Fibroblast of skin of abdomen (primary cell): ENCODE results near the gene CEP112.
A peak's percentile ranks its signal among the peaks of the same experiment; 100 is the strongest.
"Not testable (repeated sequence)": the region's sequence is repeated elsewhere in the genome, so short reads cannot be mapped to it uniquely, and the experiment has no call there.

ENCODE experiments used
- DNase-seq: peaks from one replicate; pipeline ENCODE4 v3.0.0-alpha.2; 2013

Gene CEP112

DNA sequence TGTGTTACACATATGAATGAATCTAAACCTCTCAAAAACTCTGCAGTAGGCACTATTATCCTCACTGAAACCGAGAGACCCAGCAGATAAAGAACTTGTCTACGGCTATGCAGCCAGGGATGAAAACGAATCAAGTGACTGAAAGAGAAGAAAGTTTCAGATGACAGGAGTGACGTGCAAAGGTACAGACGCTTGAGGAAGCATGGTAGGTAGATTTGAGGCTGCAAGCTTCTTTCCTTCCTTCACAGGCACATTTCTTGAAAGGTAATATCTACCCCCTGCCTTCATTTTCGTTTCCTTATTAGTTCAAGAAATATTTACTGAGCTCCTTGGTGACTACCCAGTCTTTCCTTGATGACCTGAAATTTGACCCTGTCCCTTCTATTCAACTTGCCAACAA lies 418.9 kb downstream of the CEP112 start:
- DNase-seq = no peak

DNA sequence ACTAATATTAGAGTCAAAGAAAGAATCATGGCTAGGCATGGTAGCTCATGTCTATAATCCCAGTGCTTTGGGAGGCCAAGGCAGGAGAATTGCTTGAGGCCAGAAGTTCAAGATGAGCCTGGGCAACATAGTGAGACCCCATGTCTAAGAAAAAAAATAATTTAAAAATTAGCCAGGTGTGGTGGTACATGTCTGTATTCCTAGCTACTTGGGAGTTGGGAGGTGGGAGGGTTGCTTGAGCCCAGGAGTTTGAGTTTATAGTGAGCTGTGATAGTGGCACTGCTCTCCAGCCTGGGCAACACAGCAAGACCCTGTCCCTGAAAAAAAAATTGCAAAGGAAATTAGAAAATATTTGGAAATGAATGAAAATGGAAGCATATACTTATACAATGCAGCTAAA lies 420.2 kb downstream of the CEP112 start:
- no peak for DNase-seq

DNA sequence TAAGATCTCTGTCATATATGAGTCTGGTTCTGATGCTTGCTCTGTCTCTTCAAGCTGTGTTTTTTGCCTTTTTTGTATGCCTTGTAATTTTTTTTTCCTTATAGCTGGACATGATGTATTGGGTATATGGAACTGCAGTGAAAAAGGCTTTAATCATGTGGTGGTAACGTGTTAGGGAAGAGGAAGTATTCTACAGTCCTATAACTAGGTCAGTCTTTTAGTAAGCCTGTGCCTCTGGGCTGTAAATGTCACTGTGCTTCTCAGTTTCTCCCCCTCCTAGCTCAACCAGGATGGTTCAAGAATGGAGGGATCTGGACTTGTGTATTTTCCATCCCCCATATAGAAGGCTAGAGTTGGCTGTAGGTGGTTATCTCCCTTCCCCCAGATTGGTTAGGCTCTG lies 428.1 kb downstream of the CEP112 start:
- DNase-seq = no peak

DNA sequence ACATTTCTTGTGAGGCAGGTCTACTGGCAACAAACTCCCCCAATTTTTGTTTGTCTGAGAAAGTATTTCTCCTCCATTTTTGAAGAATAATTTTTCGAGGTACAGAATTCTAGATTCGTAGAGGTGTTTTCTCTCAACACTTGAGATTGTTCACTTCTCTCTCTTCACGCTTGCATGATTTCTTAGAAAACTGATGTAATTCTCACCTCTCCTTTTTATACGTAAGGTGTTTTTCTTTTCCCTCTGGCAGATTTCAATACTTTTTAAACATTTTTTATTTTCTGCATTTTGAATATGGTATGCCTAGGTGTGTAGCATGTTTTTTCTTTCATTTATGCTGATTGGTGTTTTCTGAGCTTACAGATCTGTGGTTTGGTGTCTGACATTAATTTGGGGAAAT lies 429.0 kb downstream of the CEP112 start:
- DNase-seq = no peak

DNA sequence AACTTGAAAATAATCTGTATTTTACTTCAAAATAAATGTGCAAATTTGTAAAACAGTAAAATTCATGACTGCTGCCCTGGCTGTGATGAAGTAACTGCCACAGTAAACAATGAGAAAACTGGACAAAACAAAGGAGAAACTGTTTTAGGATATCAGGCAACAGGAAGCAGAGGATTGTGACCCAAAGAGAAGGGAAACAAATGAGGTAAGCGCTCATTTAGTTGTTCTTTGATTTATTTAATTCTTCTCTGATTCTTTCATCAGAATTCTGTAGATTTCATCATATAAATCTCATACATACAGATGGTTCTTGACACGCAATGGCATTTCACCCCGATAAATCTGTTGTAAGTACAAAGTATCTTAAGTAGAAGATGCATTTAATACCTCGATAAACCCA lies 432.4 kb downstream of the CEP112 start:
- no peak for DNase-seq

DNA sequence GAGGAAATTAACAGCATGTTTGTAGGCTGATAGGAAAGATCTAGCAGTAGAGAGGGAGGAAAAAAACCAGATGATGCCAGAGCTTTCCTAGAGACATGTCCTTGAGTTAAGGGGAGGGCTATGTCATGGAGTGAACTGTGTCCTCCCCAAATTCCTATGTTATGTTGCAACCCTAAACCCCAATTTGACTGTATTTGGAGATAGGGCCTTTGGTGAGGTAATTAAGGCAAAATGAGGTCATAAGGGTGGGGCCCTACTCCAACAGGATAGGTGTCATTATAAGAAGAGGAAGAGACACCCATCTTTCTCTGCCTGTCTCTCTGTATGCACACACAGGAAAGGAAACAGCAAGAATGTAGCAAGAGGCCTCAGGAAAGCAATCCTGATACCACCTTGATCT lies 435.2 kb downstream of the CEP112 start:
- DNase-seq = peak; percentile 3

DNA sequence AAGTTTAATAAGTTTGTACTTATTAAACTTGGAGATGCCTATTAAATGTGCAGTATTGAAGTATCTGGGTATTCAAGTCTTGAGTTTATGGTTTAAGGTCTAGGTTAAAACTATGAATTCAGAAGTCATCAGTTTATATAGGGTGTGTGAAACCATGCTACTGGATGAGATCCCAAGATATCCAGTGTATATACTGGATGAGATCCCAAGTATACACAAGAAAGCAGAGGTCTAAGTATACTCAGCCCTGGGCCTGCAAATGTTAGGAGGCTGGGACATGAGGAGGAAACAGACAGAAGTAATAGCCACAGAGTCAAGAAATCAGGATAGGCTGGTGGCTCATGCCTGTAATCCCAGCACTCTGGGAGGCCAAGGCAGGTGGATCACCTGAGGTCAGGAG lies 436.1 kb downstream of the CEP112 start:
- DNase-seq = no peak

DNA sequence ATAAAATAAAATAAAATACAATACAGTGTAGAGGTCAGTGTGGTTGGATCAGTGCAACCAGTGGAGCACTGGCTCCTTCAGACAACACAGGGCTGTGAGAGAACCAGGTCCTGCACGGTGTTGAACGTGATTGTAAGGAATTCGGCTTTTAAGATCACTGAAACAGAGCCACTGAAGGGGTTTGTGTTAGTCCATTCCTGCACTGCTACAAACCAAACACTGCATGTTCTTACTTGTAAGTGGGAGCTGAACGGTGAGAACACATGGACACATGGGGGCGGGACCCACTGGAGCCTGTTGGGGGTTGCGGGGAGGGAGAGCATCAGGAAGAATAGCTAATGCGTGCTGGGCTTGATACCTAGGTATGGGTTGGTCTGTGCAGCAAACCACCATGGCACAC lies 437.3 kb downstream of the CEP112 start:
- DNase-seq = no peak

DNA sequence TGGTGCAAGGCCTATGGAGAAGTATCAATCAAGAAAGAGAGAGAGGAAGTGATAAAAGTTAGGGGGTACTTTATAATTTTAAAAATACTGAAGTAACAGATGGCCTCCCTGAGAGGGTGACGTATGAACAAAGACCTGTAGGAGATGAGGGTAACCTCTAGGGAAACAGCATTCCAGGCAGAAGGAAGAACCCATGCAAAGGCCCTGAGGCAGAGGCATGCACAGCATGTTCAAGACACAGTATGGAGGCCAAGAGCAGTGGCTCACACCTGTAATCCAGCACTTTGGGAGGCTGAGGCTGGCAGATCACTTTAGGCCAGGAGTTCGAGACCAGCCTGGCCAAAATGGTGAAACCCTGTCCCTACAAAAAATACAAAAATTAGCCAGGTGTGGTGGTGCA lies 437.9 kb downstream of the CEP112 start:
- DNase-seq = no peak

DNA sequence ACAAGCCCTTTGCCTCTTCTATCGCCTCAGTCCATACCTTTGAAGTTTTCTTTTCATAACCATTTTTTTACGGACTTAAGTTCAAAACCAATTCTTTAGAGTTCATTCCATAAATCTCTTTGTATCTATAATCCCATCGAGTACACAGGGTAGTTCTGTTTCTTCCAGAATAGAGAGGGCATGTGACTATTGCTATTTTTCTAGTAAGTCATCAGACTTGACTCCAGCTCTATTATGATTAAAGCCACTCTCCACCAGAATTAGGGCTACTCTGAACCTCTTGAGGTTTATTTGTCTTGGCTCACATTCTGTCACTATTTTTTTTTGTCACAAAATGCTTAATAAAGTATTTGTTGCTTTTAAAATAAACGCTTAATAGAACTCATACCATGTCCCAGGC lies 438.6 kb downstream of the CEP112 start:
- DNase-seq = no peak

DNA sequence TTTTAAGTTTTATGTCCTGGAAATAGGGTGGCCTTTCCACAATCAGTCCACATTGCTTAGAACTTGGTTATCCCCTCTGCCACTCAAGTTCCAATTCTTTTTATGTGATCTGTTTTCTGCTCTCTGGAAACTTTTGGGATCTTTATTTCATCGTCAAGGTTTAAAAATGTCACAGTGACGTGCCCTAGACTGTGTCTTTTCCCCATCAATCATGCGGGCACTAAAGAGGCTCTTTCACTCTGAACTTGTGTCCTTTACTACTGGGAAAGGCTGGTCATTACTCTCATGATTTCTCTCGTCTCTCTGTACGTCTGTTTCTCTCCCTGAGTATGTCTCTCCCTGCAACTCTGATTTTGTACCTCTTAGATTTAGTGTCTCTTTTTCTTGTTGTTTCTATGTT lies 440.7 kb downstream of the CEP112 start:
- no peak for DNase-seq

DNA sequence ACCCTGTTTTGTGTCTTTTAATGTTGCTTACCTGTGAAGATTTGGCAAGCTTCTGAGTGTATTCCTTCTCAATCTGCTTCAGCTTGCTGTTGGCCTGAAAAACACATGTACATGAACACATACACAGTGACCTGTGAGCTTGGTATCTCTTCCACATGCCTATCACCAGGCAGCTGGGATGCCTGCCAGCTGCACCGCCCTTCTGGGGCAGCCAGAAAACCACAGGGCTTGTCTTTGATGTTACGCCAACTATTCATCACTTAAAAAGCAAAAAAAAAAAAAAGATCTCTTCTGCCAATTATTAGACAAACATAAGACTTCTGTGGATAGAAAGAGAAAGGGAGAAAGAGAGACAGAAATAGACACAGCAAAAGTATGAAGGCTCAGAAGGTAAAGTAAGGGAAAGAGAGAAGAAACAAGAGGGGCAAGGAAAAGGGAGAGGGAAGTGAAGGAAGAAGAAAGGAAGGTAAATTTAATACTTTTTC lies 441.3 kb downstream of the CEP112 start:
- DNase-seq = peak; percentile 93

DNA sequence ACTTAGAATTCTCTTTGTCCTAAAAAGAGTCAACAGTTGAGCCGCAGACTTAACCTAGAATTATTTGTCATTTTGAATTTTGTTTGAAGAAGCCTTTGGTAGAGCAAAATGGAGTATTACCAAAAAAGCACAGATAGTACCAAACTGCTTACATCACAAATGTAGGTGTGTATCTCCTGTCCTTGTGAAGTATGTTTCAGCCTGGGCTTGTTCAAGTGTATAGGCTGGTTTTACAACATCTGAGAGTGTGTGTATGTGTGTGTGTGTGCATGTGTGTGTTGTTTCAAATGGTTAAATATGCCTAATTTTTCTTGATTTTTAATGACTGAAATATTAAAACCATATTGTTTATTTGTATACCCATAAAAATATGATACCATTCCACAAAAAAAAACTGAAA lies 441.8 kb downstream of the CEP112 start:
- DNase-seq = no peak

DNA sequence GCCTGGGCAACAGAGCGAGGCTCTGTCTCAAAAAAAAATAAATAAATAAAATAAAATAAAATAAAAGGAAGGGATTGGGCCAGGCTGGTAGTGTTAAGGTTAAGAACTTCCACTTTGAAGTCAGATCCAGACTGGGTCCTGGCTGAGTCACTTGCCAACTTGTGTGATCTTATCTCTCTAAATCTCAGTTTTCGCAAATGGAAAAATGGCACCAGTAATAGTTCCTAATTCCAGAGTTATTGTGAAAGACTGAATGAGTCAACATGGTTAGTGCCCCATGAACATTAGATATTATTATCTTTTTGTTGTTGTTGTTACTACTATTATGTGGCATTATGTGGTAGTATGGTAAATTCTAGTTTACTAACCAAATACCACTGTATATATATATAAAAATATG lies 442.5 kb downstream of the CEP112 start:
- no peak for DNase-seq

DNA sequence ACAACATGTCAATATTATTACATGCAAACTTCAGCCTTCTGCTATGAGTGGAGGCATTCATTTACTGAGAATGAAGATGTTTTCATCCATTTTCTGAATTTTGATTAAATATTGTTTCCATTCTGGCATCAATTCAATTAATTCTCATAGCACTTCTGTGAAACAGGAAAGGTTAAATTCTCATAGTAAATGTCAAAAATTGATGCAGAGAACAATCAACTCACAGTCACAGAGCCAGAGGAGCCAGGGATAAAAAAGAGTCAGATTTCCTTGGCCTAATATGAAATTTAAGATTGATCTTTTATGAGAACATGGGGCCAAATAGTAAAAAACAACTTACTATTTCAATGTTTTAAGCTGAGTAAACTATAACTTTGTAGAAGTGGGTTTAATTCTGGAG lies 446.7 kb downstream of the CEP112 start:
- DNase-seq = no peak

DNA sequence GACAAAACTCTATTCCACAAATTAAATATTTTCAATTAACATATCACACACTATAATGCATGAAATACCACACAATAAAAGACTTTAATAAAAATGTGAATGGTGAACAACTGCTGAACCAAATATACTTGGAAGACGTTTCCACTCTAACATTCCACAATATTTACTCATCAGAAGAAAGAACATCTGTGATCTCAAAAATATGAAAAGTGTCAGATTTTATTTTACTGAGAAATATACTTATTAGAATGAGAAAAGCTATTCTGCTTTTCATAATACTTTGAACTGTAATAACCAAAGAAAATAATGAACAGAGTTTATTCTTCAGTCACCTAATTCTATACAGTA lies 448.7 kb downstream of the CEP112 start:
- DNase-seq = peak; percentile 41

DNA sequence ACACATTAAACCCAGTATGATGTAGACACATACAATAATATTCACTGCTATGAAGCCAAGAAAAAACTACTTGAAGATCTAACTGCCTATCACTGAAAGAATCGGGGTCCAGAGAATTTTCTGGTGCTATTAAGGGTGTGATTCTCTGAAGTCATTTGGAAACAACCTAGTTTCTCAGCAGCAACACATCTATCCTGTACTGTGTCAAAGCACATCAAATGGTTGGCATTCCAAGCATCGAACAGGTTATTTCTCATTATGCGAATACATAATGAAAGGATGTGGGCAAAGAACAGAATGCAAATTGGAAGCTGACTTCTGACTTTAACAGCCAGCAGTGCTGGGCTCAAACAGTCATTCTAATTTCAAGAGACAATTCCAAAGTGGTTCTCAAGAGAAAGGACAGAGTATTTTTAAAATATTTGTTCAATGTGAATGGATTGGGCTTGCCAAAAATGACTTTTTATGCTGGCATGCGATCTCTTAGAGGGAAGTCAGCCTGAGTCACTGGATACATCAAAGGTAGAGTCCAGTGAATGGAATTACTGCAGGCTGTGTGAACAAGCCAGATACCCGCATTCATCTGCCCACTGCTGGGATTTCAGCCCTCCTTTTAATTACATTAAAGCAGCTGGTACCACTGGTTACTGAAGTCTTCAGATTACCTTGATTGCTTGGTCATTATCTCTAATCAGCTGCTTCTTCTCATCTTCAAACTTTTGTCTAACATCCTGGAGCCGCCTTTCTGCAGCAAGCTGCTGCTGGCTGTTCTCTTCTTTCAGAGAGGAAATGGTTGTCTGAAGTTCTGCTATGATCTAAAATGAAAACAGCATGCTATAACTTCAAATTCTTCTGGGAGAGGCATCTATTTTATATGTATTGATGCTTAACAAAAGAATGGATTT lies 449.3 kb downstream of the CEP112 start:
- DNase-seq = peak; percentile 86

DNA sequence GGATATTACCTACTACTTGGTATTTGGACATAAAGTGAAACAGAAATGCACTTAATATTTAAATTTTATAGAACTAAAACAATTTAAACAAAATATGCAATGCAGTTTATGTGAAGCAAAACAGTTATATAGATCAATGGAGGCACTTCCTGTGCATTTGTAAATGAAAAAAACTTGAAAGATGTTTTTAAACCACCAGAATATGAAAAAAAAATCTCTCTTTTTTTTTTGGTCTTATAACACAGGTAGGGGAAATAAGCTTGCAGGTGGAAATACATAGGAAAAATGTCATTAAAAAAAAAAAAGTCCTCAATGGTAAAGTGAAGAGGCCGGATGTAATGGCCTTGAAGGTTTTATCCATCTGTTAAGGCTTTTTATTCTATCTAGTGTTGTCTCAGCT lies 450.2 kb downstream of the CEP112 start:
- DNase-seq = no peak

DNA sequence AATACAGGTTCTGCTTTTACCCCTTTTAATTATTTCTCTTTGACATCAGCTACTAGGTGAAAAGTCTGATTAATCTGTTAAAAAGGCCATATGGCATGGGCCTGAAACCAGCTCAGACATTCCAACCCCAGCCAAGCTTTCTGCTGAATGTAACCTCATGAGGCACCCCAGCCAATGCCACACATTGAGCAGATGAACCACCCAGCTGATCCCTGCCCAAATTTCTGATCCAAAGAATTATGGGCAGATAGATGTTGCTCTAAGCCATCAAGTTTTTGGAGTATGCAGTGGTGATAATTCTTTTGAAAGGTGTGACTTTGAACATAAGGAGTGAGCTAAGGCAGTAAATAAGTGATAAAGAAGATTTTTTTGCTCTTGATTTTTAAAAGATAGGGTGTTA lies 452.9 kb downstream of the CEP112 start:
- DNase-seq = no peak

DNA sequence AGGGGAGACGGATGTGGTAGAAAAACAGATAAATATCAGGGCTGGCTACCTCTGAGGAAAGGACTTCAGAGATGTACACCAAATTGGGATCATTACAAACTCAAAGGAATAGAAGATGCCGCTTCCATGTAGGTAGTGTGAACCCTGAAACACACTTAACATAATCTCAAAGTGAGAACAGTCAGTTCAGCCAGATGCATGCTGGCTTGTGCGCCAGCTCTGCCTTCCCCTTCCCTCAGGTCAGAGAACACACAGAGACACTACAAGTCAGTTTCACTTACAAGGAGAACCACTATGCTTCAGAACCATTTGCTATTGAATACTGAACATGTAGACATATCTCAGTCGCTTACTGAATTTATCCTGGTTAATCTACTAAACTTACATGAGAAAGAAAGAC lies 454.5 kb downstream of the CEP112 start:
- DNase-seq = no peak

DNA sequence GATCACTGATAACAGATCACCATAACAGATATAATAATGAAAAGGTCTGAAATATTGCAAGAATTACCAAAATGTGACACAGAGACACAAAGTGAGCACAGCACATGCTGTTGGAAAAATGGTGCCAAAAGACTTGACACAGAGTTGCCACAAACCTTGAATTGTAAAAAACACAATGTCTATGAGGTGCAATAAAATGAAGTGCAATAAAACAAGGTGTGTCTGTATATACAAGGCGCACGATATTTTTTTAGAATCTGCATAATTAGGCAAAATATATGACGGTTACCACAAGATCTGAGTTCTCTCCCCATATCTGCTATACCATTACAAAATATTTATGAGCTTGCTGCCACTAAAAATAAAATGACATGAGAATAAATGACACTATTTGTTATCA lies 458.6 kb downstream of the CEP112 start:
- no peak for DNase-seq

DNA sequence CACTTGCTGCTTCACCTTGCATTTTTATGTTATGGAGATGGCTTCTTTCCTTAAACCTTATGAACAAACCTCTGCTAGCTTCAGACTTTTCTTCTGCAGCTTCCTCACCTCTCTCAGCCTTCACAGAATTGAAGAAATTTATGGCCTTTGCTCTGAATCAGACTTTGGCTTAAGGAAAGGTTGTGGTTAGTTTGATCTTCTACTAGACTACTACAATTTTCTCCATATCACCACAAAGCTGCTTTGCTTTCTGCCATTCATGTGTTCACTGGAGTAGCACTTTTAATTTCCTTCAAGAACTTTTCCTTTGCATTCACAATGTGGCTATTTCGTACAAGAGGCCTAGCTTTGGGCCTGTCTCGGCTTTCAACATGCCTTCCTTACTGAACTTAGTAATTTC lies 459.3 kb downstream of the CEP112 start:
- not testable (repeated sequence) for DNase-seq

DNA sequence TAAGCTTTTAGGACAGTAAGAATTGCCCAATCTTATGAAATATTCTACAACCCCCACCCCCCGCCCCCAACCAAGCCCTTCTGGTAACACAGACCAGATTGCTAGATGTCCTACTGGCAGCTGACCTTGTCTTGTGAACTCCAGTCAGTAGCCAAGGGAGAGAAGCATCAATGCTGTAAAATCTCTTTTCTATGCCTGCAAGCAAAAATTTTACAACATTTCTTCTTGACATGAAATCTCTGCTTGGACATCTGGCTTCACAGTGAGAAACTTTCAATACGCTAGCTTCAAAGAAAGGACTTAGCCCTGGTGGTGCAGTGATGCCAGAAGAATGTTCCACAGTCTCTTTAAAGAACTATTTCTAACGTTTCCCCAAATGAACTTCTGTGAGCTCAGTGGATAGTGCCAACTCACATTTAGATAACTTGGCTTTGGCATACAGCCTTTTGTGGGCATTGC lies 461.2 kb downstream of the CEP112 start:
- peak; percentile 22 for DNase-seq

DNA sequence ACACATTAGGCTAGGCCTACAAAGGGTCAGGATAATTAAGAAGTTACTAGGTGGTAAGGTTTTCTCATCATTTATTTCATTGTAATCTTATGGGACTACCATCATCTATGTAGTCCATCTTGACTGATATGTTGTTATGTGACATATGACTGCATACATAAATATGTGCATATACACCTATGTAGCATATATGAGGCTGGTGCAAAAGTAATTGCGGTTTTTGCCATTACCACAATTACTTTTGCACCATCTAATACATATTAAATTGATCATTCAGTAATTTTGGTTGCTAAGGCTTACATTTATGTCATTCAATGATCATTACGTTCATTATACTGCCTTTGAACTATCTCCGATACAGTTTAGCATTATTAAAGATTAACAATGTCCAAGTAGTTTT lies 462.7 kb downstream of the CEP112 start:
- no peak for DNase-seq

DNA sequence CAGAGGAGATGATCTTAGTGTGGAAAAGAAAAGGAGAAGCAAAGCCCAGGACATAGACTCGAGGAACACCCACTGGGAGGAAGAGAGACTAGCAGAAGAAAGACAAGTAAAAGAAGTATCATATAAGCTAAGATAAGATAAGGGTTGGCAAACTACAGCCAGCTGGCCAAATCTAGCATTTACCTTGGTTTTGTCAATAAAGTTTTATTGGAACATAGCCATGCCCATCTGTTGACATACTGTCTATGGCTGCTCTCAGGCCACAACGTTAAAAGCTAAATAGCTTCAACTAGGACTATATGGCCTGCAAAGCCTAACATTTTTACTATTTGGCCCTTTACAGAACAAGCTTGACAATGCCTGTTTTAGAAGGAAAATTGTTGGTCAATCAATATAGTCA lies 464.1 kb downstream of the CEP112 start:
- no peak for DNase-seq
